Right lobe of liver (tissue), 6 donors: Measurements from ENCODE around the gene ANP32A. TPM values are rescaled to one million over a fixed set of nuclear protein-coding genes. Genes with fewer than 3 reads are reported as not detected.

ENCODE experiments used
- ATAC-seq, 4 donors: fragments of 200-7000 bp; cut with Tn5 transposase; one replicate each; pipeline ENCODE4 v1.9.1; 2020; ENCODE audit warnings: mild to moderate bottlenecking in 4 of 4, moderate library complexity in 4 of 4
- DNase-seq, 3 donors: peaks; one replicate each; pipeline ENCODE4 v3.0.0-alpha.2; 2020
- H3K27ac ChIP-seq, 3 donors: fragments of 200-600 bp; one replicate each; pipeline ENCODE4 v1.8.0; 2022
- H3K27me3 ChIP-seq, 2 donors: fragments of 200-600 bp; one replicate each; pipeline ENCODE4 v1.8.0; 2022
- H3K36me3 ChIP-seq, 4 donors: fragments of 200-600 bp; sonication (generic) in 1 of 4; one replicate each; pipeline versions ENCODE4 v1.5.1 to v1.8.0; 2017 to 2022; ENCODE audit warnings: control low read depth in 1 of 4
- H3K4me1 ChIP-seq, 4 donors: fragments of 200-600 bp; sonication (generic) in 1 of 4; one replicate each; pipeline versions ENCODE4 v1.5.1 to v1.8.0; 2017 to 2022; ENCODE audit warnings: control low read depth in 1 of 4
- H3K4me3 ChIP-seq, 3 donors: fragments of 200-600 bp; one replicate each; pipeline ENCODE4 v1.8.0; 2022
- H3K9me3 ChIP-seq, 4 donors: fragments of 200-600 bp; sonication (generic) in 1 of 4; one replicate each; pipeline versions ENCODE4 v1.5.1 to v1.8.0; 2017 to 2022; ENCODE audit warnings: control low read depth in 1 of 4
- POLR2A ChIP-seq: fragments of 450-650 bp; IDR thresholded peaks from one replicate; pipeline ENCODE4 v1.6.1; 2017; ENCODE audit warnings: antibody characterized with exemption, mild to moderate bottlenecking
- WGBS: methylation state at CpG from one replicate; pipeline ENCODE4 v1.1.6; 2018; ENCODE audit warnings: low coverage, low lambda C conversion rate; ENCODE audit not compliant: insufficient coverage; ENCODE audit errors: missing lambda C conversion rate; 5-methylcytosine and 5-hydroxymethylcytosine counted together
- intact Hi-C, 2 donors: fragments of 100-400 bp; cut with DNase I; formaldehyde crosslinking; loops; one replicate each; pipeline versions ENCODE4 v1.11.2 to v1.14.1; 2022
- microRNA-seq, 2 donors: library from miRNA; unstranded; fragments of <30 nt; microRNA quantifications; one replicate each; pipeline ENCODE4, GENCODE V29; 2019 to 2020
- small RNA-seq, 2 experiments: library from RNA; depleted of rRNA; stranded (forward); fragments of <200 nt; gene quantifications; one replicate each; pipeline ENCODE3, GENCODE V24; 2016
- total RNA-seq, 6 experiments: library from RNA; depleted of rRNA in 2 of 6; stranded (reverse); fragments of >200 nt in 2 of 6; fragmentation: NEBNext Ultra II Directional in 3 of 6; extraction: Animal tissue kit (Norgen Biotek cat#: 25700) in 3 of 6; gene quantifications; one replicate each; pipeline versions ENCODE4 v1.1.0 to v1.2.4, GENCODE V29; 2016 to 2023
- TF ChIP-seq, protein P1 (sequence below), 4 donors: fragments of 200-600 bp in 3 of 4; fragments of 450-650 bp in 1 of 4; IDR thresholded peaks; one replicate each; pipeline versions ENCODE4 v1.5.1 to v1.8.0; 2016 to 2022; ENCODE audit warnings: antibody characterized with exemption in 4 of 4, mild to moderate bottlenecking in 2 of 4
- donor health status: DM: no; HTN: yes; CAD: no.
- donor health status: DM: no; HTN: no; CAD: no.
- donor health status: DM: no; HTN: no; CAD: no.
- donor health status: DM: no; HTN: yes; CAD: no.
- donor health status: DM: no; HTN: yes; CAD: no.

The ANP32A gene
- total RNA-seq, 6 experiments from 2014 or later = 39.9 to 66.6 (median 49.0) TPM

DNA sequence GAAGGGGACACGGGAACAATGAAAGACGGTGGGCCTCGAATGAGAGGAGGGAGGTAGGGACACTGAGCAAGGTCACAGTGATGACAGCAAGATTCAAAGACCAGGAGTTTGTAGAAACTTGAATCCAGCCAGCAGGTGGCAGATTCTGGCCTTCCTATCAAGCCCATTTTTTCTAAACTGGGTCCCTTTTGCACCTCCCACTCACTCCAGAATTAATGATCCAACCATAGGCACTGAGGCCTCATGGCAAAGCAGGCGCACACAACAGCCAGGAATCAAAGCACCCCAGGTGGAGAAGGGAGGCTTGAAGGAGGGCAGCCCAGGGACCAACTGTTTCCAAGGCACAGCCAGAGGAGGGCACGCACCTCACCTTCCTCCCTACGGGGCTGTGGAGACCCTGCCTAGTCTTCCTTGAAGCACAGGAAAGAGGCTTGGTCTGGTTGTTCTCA, 90.2 kb downstream of the ANP32A start:
- intact Hi-C loops = no loop called here
- DNase-seq (no peak), ATAC-seq (peak; percentile 52 to 69 (median 66))
- H3K4me3 ChIP-seq = no peak overlapping the region
- no peak for TF ChIP-seq POLR2A
- TF ChIP-seq, protein P1, sequence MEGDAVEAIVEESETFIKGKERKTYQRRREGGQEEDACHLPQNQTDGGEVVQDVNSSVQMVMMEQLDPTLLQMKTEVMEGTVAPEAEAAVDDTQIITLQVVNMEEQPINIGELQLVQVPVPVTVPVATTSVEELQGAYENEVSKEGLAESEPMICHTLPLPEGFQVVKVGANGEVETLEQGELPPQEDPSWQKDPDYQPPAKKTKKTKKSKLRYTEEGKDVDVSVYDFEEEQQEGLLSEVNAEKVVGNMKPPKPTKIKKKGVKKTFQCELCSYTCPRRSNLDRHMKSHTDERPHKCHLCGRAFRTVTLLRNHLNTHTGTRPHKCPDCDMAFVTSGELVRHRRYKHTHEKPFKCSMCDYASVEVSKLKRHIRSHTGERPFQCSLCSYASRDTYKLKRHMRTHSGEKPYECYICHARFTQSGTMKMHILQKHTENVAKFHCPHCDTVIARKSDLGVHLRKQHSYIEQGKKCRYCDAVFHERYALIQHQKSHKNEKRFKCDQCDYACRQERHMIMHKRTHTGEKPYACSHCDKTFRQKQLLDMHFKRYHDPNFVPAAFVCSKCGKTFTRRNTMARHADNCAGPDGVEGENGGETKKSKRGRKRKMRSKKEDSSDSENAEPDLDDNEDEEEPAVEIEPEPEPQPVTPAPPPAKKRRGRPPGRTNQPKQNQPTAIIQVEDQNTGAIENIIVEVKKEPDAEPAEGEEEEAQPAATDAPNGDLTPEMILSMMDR (IDR thresholded peaks at IDR 0.05) = peak; percentile 49 to 67 (median 56)
- no peaks in the 10 kb centered on the region for H3K4me1 ChIP-seq
- no peaks in the 10 kb centered on the region for H3K27me3 ChIP-seq
- no peaks in the 10 kb centered on the region for H3K9me3 ChIP-seq
- no peak overlapping the region for H3K27ac ChIP-seq
- 33% methylated on average over 4 of the region's 6 CpGs for WGBS
- no peaks in the 10 kb centered on the region for H3K36me3 ChIP-seq

DNA sequence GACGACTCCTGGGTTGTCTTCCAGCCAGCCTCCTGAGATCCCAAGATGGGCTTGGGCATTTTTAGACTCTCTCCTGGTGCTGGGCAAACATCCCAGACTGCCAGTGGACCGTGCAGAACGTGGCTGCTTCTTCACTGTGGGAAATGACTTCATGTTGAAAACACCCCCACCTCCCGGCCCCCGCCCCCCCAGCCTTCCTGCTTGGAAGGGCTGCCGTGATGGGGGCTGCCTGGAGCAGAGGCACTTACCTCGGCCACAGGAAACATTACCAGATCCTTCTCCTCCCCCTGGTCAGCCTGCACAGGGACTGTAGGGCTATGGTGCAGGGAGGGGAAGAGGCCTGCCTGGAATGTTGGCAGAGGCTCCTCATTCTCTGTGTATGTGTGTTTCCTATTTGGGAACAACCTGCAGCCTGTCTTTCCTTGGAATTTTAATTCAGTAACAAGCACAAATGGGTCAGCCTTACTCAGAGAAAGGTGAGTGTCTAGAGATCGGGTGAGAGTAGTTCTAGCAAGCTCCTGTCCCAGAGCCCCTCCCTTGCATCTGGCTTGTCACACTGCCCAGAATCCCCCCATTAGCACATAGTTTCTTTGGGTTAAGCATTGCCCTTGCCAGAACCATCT, 90.8 kb downstream of the ANP32A start:
- H3K27ac ChIP-seq = no peak overlapping the region
- intact Hi-C loops = loop anchor here in 1 of 2 donors (10.0 kb wide), 1 partner anchor 155 kb away; no protein-coding TSS in a partner anchor
- no peaks in the 10 kb centered on the region for H3K27me3 ChIP-seq
- DNase-seq (no peak), ATAC-seq (peak in 3 of 4 donors; percentile 35 to 72 (median 64))
- 35% methylated on average over 6 of the region's 8 CpGs for WGBS
- no peaks in the 10 kb centered on the region for H3K9me3 ChIP-seq
- H3K4me3 ChIP-seq = no peak overlapping the region
- H3K4me1 ChIP-seq = no peaks in the 10 kb centered on the region
- no peak for TF ChIP-seq POLR2A
- TF ChIP-seq, protein P1 (IDR thresholded peaks at IDR 0.05) = no peak
- no peaks in the 10 kb centered on the region for H3K36me3 ChIP-seq

Small RNA genes lying within 50 kb of the gene (microRNA-seq; reads per million reads assigned to microRNA genes)
- 0 reads per million in 2 donors for gene MIR4312

Small RNA genes lying within 50 kb of the gene (small RNA-seq; reads per million reads assigned to genes)
- gene MIR4312 = 0 reads per million in 2 experiments

Other genes with a start within 250 kb of the ANP32A start
- under 1 TPM; 0.18 to 0.68 (median 0.41) TPM for gene CORO2B, start 241.9 kb downstream of the ANP32A start, total RNA-seq
- gene SPESP1, start 109.6 kb upstream of the ANP32A start, total RNA-seq = 1 to 10 TPM in 4 of 6 experiments, under 1 TPM in 2; 0.26 to 2.8 (median 1.4) TPM
- gene NOX5, start 193.8 kb upstream of the ANP32A start, total RNA-seq = under 1 TPM in 3 of 6 experiments, not detected in 3; 0.06 to 0.15 (median 0.11) TPM